ENCODE data around the gene SMIM7.

DNA sequence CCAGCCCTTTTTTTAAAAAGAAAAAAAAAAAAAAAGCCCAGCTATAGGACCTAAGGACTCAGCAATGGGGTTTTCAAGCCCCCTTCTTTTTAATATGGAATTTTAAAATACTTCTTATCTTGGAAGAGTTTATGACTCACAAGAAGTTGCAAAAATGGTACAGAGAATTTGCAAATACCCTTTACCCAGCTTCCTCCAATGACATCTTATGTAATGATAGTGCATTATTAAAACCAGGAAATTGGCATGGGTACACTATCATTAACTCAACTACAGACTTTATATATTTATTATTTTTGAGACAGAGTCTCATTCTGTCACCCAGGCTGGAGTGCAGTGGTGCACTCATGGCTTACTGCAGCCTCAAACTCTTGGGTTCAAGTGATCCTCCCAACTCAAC lies 17.1 kb upstream of the SMIM7 start:
- TF ChIP-seq POLR2AphosphoS5 (IDR thresholded peaks at IDR 0.05; ENCODE audit: borderline replicate concordance, low read depth, low read length) = no peak
- TF ChIP-seq EZH2 (IDR thresholded peaks at IDR 0.05) = no peak

Data from SK-N-MC (cell line).